Measurements from ENCODE around the gene CADPS.

CADPS gene

DNA sequence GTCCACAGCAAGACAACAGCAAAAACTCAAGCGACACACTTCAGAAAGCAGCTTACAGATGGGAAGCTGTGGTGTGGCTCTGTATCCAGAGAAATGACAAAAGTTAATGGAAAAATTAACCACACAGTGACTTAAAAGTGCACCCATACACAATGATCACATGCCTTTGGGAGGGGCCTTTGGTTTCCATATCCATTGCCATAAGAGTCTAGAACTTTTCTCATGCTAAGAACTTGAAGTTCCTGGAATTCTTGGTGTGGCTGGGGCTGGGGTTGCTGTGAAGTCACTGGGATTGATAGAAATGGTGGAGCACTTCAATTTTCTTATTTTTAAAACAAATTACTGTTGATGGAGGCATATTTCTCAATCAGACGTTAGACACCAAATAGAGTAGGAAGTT, 393.3 kb downstream of the CADPS start:
- no peak for DNase-seq

DNA sequence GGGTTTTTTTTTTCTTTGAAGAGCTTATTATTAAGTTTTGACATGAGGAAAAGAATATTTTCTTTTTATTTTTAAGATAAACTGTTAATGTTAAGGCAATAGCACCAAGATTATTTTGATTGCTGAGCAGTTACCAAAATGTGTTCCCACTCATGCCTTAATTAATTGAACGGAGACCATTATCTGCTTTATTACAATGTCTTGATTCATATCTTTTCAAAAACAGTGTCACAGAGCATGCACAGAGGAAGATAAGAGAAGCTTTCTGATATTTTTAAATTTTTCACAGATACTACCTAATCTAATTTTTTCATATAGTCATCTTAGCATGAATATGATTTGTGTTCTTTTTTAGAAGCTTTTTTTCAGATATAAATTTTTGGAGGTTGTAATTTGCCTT, 395.2 kb downstream of the CADPS start:
- DNase-seq: no peak

DNA sequence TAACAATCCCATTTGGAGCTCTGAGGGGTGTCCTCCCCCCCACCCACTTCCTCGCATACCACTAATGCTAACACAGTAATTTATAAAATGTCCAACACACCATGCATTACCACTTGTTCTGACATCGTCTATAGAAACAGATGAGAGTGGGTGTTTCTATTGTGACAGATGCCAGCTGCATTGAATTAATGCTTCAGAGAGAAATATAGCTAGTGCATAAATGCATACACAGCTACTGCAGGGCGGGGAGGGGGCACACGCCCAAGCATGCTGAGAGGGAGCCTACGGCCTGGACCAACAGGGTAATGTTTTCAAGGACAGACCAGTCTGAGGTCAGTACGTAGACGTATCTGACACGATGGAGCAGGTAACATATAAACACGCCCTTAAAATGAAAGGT, 395.9 kb downstream of the CADPS start:
- no peak for DNase-seq

DNA sequence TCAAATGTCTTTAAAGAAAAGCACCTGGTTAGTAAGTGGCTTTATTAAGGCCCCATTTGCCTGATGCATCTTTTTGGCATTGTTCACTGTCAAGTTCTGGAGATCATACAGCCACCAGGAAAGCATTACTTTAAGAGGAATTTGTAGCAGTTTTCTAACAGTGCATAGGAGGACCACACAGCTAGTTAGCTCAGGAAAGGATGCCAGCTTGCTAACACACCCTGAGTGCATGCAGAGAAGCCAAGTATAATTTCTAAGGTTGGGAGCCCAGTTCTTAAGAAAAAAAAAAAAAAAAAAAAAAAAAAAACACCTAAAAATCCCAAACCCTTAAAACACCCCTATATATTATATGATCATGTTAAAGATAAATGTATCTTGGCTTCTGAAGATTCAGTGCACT, 399.9 kb downstream of the CADPS start:
- DNase-seq: no peak

DNA sequence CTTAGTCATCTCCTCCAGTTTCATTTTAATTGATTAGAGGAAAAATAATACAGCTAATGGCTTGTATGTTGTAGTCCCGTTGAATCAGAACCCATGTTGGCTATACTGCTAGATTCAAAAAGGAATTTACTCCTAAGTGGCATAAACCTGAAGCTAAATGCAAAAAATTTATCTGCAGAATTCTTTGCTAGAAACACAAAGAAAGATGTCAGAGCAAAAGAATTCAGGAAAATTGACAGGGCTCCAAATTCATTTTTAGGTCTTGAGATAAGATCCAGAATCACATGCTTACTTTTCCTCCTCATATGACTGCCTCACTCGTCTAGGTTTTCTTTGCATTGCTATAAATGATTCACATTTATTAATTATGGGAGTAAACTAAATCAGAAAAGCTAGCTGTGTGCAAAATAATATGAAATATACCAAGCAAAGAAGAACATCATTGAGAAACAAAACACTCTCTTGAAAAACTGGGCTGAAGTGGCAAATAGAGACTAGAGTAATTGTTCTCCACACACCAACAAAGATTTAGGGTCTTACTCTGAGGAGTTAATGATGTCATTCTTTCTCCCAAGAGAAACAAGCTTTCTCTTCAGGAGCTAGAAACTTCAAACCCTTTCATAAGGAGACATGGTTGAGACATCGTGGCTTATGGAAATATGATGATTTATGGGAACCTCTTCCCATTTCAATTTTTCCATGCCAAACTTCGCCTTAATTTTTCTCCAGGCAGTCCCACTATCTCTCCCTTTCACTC, 407.1 kb downstream of the CADPS start:
- no peak for DNase-seq

DNA sequence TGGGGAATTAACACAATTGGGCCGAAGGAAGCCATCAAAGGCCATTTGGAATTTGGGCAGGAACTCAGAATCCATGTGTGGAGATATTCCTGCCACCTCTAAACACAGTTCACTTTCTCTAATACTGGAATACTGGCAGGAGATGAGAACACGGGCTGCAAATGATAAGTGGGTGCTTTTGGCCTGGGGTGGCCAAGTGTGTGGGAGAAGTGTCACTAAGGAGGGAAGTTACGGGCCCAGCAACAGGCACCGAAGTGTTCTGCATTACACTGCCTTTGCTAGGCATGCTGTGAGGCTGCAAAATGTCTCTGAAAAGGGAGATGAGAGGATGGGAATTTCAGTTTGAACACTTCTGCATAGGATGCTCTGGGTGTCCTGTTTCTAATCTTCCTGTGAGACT, 412.4 kb downstream of the CADPS start:
- no peak for DNase-seq

DNA sequence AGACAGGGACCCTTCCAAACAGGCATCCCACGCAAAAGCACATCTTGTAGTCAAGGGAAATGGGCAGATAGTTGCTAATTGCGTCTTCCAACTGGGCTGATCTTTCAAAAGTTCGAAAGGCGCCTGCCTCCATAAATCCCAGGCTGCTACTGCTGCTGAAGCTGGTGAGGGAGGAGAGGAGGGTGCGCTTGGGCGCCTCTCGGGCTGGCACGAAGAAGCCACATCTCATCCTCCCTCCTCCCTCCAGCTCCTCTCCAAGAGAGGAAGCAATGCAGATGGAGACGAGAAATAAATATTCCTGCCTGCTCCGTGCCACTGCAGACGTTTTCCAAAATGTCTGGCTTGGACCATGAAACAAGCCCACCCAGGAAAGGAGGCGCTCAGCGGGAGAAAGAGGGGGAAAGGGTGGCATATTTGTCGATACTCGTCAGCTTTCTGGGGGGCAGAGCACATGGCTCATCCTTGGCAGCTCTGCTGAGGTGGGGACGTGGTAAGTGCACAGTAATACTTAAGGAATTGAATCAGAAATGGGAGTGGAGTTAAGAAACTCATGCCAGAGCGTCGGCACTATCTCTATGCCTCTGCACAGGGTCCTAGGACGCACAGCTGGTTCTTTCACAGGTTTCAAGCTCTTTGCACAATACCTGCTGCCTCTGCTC, 413.0 kb downstream of the CADPS start:
- no peak for DNase-seq

DNA sequence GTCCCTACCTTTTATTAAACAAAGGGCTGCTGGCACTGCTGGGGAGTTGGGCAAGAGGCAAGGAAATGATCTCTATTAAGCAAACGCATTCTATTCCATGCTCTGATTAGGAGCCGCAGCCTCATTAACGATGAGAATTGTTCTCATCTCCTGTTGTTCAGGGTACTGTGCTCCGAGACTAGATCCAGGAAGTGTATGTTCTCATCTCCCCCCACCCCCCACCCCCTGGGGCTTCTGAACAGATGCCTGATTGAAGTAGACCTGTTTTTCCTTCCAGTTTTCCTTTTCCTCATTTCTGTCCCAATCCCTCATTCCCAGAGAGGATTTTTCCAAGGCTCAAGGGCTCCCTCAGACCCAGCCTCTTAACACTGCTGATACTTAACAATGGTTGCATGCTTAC, 420.3 kb downstream of the CADPS start:
- no peak for DNase-seq

DNA sequence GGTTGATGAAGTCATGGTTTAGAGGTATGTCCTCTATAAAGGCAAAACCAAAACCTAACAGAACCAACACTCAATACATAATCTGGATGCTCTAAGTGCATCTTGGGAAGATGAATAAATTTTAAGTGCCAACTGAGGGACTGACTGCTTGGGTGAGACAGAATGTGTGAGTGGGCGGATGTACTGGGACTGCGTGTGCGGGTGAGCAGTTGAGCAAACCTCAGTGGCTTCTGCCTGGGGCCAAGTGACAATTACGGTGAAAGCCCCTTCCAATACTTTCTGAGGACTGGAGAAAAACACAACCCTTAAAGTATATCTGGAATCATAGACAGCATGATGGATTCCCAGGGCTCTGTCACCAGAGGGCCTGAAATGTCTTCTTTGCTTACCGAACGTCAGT, 421.8 kb downstream of the CADPS start:
- DNase-seq: no peak

DNA sequence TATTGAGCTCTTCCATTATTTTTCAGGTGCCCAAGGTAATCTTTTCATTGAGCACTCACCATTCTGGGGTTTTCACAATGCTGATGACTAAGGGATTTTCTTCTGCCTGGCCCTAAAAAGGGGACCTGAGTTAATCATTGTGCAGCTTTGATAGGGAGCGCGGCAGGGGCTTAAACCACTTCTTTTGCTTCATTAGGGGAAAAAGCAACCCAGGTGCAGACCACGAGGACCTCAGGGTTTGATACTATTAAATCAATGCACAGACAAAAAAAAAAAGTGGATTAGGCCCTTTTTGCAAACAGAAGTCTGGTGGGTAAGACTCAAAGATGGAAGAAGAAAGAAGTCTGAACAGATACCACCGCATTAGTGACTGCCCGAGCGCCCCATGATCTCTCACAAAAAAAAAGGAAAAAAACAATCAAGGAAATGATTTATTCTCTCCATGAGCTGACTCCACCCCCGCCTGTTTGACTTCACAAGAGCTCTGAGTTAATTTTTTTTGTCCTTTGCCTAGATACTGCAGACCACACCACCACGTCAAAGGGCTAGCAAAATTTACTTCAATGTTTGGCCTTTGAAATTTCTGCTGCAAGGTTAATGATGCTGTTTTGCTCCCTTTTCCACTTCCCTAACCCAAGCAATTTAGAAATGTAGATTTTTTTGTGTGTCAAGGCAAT, 423.9 kb downstream of the CADPS start:
- DNase-seq: no peak

DNA sequence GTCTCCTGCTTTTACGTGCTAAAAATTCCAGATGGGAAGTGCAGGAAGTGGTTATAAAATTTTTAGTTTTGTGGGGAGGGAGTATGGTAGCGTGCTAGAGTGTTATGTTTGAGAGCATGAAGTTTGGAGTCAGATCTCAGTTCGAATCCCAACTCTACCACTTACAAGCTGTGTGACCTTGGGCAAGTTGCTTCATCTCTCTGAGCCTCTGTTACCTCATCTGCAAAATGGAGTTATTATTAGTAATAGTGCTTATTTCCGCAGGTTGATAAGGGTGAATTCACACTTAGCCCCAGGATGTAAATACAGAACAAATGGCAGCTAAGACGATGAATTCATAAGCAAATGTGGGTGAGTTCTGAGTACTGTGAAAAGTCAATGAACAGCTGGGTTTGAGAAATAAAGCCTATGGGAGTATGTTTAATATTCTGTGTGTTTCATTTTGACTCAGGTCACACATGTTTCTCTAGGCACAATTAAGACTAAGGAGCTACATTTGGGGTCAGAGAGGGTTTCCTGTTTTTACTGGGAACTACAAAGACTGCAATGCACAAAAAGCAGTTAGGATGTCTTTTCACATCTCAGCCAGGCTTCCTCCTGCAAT, 428.8 kb downstream of the CADPS start:
- DNase-seq: no peak

DNA sequence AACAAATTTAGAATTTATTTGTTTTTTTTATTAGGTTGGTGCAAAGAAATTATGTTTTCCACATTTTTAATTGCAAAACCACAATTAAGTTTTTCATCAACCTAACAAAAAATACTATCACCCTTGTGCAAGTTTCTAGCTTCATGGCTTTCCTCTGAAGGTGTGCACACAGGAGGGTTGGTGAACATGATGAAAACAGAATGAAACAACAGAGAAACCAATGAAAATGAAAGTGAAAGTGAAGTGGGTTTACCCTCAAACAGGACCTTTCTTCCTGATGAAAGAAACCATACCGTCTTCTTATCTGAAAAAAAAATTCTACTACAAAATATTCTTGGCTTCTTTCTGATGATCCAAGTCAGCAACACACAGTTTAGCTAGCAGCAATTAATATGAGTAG, 429.9 kb downstream of the CADPS start:
- DNase-seq: no peak

DNA sequence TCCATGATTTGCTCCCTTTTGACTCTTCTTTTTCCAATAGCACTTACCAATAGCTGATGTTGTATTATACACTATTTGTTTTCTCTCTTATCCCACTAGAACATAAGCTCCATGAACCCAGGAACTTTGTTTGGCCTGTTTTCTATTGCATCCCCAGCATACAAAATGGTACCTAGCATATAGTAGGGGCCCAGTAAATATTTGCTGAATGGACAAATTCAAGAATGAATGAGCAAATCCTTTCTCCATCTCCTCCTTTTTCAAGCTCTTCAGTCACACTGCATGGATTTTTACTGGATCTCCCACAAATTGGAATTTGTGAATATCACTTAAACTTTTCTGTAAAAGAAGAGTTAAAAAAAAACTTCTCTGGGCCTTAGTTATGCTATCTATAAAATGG, 435.2 kb downstream of the CADPS start:
- DNase-seq: no peak

DNA sequence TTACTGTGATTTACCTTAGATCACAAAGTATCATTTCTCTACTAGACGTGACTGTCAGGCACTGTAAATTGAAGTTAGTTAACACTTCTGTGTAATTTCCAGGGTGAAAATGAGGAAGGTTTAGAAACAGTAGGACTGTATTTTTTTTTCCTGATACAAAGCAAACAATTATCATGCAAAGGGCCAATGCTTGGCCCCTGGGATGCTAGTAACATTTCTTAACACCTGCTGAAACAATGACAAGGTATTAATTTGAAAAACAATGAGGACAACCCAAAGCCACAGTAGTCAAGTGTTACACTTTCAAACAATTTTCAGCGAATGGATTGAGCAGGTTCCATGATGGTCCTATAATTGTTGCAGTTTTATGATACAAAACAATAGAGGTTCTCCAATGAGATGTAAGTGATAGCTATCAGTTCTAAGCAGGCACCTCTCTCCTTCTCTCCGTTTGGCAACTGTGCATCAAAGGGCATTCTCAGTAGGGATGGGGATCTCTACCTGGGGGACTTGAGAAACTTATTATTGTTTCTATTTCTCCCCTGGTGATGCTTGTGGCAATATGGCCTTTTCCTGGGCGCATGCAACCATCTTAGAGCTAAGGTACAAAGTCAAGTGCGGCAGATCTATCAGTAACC, 435.9 kb downstream of the CADPS start:
- no peak for DNase-seq

DNA sequence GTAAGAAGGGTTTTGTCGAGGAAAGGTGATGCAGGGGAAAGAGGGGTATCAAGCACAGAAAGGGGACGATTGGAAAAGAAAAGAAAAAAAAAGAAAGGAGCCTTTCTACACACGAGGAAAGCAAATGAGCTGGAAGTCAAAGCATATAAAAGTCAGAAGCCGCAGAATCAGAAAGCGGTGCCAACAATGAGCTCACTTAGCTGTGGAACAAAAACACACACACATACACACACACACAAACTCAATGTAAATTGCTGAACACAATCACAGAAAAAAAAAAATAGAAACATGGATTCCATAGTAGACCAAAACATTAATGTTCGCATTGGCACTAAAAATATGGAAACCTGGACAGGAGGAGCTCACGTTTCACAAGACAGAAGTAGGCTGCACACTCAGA, 438.4 kb downstream of the CADPS start:
- DNase-seq: no peak

DNA sequence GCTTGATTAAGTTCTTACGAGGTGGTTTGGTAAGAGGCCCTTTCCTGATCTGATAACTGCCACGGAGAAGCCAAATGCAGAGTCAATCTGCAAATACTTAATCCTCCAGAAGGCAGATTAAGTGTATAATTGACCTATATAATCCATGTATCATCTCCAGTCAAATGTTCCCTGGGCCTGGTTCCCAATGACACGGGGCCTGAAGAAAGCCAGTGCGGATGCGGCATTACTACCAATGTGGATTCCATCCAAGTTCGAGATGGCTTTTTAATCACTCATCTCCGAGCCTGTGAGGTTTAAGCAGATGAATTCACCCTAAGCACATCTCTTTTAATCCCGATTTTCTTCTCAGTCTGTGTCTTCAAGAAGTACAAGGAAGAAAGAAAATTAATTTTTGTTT, 441.8 kb downstream of the CADPS start:
- no peak for DNase-seq

DNA sequence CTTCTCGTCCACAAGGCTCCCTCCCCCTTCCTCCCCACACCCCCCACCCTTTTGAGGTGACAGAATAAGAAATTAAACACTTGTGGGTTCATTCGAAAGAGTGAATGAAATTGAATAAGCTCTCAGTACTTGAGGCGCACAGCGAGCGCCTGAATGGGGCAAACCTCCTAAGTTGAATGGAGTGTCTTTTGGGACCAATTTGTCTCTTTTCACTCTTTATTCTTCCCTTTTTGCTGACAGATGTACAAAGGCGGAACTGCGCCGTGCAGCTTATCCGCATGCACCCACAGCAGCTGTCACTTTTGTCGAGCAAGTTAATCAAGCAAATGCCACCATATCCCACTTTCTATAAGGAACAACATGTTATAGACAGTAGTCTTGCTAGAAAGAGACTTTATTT, 454.0 kb downstream of the CADPS start:
- DNase-seq: peak; percentile 49

DNA sequence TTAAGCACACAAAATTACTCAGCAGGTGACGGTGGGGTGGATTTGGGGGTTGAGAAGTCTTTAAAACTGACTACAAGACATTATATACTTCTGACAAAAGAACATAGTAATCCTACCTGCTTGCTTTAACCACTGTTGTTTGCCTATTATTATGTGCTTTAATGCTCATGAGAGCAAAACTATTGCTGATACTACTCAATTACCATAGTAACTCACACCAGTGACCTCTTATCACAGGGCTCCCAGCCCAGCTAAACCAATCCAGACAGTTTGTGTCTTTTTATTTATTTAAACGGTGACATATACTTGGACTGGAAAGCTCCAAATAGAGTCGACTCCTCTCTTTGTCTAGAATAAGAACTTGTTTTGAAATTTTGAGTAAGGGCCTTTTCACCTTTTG, 459.1 kb downstream of the CADPS start:
- no peak for DNase-seq

DNA sequence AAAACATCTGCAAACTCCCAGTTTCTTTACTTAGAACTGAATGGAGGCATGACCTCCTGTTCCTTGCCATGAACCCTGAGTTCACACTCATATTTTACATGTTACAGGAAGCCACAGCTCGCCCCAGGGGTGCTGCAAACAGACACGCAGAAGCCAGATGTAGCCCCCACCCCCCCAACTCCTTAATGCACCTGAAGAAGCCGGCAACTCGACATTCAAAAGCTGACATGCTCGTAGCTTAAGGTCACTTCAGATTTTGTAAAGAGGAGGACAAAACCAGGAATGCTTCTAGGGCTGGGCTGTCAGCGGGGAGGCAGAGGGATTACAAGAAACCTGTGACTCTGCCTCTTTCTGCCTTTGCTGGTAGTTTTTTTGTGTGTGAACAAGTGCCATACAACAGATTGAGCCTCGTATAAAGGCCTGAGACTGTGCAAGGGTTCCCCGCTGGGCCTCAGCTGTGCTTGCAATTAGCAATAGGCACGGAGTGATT, 459.9 kb downstream of the CADPS start:
- DNase-seq: no peak

DNA sequence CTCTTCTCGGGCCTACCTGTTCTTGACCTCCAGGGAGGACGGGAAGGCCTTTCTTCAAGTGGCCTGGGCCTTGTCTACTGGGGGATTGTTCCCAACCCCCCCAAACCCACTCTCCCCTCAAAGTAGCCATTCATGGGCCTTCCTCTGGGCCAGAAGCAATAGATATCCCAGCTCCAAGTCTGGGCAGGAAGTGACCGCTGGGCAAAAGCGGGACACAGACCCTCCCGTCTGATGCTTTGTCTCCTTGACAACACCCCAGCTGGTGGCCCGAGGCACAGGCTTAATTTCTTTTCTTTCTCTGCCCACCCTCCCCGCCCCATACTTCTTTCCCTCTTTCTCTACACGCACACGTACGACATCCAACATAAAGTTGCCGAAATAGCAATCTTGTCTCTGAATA, 460.4 kb downstream of the CADPS start:
- no peak for DNase-seq

DNA sequence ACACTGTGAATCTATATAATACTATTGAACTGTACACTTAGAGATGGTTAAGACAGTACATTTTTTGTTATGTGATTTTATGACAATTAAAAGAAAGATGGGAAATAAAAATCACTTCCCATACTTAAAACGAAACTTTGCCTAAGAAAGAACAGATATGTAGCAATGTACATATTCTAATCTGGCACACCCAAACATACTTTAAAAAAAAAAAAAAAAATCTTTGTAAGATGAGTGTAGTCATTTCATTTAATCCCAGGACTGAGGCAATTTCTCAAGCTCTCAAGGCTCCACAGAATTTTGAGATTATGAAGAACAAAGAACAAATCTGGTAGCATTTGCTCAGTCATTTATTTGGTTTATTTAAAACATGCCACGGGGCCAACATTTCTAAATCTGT, 461.5 kb downstream of the CADPS start:
- no peak for DNase-seq

DNA sequence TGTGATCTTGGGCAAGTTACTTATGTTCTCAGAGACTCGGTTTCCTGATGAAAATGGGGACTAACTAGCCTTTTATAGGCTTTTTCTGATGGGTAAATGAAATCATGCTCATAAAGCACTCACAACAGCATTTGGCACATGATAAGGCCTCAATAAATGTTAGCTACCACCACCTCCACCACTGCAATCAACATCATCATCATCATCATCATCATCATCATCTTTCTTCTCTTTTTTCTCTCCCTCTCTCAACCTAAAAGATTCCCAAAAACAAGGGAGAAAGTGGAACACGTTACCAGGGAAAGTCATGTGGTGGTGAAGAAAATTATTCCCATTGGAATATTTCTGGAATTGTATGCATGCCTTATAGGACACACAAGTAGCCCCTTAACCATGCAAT, 468.3 kb downstream of the CADPS start:
- DNase-seq: no peak

DNA sequence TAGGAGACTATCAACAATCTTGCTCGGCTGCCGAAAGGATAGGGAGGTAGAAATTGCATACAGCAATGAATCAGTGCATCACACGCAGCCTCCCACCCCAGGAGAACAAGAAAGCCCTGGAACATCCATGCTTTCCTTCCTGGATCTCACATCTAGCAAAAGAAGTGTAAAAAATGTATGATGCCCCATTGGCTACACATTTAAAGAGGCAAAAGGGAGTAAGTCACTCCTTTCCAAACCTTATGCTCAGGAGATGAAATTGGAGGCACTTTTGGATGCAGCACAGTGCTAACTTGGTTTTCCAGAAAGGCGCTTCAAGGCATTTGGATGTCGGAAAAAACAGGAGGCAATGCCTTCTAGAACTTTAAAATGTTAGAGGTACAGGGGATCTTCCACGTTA, 469.6 kb downstream of the CADPS start:
- no peak for DNase-seq
